Left lung (tissue), 10 donors: ENCODE measurements around the gene ZNF740. TPM values are rescaled to one million over a fixed set of nuclear protein-coding genes. Genes with fewer than 3 reads are reported as not detected.
A peak's percentile ranks its signal among the peaks of the same experiment; 100 is the strongest.

Source experiments
- ATAC-seq: fragments of 200-7000 bp; cut with Tn5 transposase; one replicate; pipeline ENCODE4 v1.9.1; 2020; ENCODE audit warnings: moderate library complexity
- DNase-seq, 4 donors: peaks; one replicate each; pipeline ENCODE4 v3.0.0-alpha.2; 2013 to 2020
- H3K27ac ChIP-seq, 2 donors: fragments of 200-600 bp; sonication (generic) in 1 of 2; one replicate each; pipeline versions ENCODE4 v1.5.0 to v1.8.0; 2020 to 2021
- H3K27me3 ChIP-seq, 2 donors: fragments of 200-600 bp; sonication (generic) in 1 of 2; one replicate each; pipeline versions ENCODE4 v1.5.0 to v1.8.0; 2020 to 2021
- H3K36me3 ChIP-seq, 2 donors: fragments of 200-600 bp; sonication (generic) in 1 of 2; one replicate each; pipeline versions ENCODE4 v1.5.0 to v1.8.0; 2020 to 2021
- H3K4me1 ChIP-seq, 2 donors: fragments of 200-600 bp; one replicate each; pipeline ENCODE4 v1.8.0; 2021
- H3K4me3 ChIP-seq, 2 donors: fragments of 200-600 bp; sonication (generic) in 1 of 2; one replicate each; pipeline versions ENCODE4 v1.5.0 to v1.8.0; 2020 to 2021; ENCODE audit warnings: mild to moderate bottlenecking in 1 of 2
- H3K9me3 ChIP-seq, 2 donors: fragments of 200-600 bp; sonication (generic) in 1 of 2; one replicate each; pipeline versions ENCODE4 v1.5.0 to v1.8.0; 2020 to 2021
- intact Hi-C, 2 donors: fragments of 100-400 bp; cut with DNase I; formaldehyde crosslinking; loops; one replicate each; pipeline versions ENCODE4 v1.11.2 to v1.14.2; 2022
- polyA plus RNA-seq, 6 donors: library from polyadenylated mRNA; unstranded; fragments of 120-200 nt; gene quantifications; one replicate each; pipeline ENCODE4 v1.2.1, GENCODE V29; 2013; ENCODE audit not compliant: insufficient read length in 6 of 6
- total RNA-seq, 2 donors: library from RNA; stranded (reverse); fragmentation: NEBNext Ultra II Directional; extraction: Animal tissue kit (Norgen Biotek cat#: 25700); gene quantifications; one replicate each; pipeline ENCODE4 v1.2.1, GENCODE V29; 2021
- TF ChIP-seq, protein P1 (sequence below), 2 donors: fragments of 200-600 bp; sonication (generic) in 1 of 2; IDR thresholded peaks; one replicate each; pipeline versions ENCODE4 v1.5.0 to v1.8.0; 2021; ENCODE audit warnings: antibody characterized with exemption in 2 of 2
- donor health status: DM: no; HTN: yes; CAD: no.
- donor health status: DM: no; HTN: no; CAD: no.

Gene ZNF740
- total and polyA plus RNA-seq, 8 donors: 34.6 to 67.4 (median 62.0) TPM

GRCh38 chr12:53239643-53240258 is 59.2 kb downstream of the ZNF740 start:
- no peaks in the 10 kb centered on the region for H3K36me3 ChIP-seq
- intact Hi-C loops: no loop called here
- H3K9me3 ChIP-seq: no peaks in the 10 kb centered on the region
- peaks cover 0 to 18% of the 10 kb centered on the region in 2 donors for H3K27me3 ChIP-seq
- TF ChIP-seq, protein P1, sequence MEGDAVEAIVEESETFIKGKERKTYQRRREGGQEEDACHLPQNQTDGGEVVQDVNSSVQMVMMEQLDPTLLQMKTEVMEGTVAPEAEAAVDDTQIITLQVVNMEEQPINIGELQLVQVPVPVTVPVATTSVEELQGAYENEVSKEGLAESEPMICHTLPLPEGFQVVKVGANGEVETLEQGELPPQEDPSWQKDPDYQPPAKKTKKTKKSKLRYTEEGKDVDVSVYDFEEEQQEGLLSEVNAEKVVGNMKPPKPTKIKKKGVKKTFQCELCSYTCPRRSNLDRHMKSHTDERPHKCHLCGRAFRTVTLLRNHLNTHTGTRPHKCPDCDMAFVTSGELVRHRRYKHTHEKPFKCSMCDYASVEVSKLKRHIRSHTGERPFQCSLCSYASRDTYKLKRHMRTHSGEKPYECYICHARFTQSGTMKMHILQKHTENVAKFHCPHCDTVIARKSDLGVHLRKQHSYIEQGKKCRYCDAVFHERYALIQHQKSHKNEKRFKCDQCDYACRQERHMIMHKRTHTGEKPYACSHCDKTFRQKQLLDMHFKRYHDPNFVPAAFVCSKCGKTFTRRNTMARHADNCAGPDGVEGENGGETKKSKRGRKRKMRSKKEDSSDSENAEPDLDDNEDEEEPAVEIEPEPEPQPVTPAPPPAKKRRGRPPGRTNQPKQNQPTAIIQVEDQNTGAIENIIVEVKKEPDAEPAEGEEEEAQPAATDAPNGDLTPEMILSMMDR (IDR thresholded peaks at IDR 0.05): no peak
- no peaks in the 10 kb centered on the region for H3K4me1 ChIP-seq
- ATAC-seq (no peak), DNase-seq (peak in 1 of 4 donors; percentile 39)
- no peak overlapping the region for H3K4me3 ChIP-seq
- H3K27ac ChIP-seq: no peak overlapping the region

DNA sequence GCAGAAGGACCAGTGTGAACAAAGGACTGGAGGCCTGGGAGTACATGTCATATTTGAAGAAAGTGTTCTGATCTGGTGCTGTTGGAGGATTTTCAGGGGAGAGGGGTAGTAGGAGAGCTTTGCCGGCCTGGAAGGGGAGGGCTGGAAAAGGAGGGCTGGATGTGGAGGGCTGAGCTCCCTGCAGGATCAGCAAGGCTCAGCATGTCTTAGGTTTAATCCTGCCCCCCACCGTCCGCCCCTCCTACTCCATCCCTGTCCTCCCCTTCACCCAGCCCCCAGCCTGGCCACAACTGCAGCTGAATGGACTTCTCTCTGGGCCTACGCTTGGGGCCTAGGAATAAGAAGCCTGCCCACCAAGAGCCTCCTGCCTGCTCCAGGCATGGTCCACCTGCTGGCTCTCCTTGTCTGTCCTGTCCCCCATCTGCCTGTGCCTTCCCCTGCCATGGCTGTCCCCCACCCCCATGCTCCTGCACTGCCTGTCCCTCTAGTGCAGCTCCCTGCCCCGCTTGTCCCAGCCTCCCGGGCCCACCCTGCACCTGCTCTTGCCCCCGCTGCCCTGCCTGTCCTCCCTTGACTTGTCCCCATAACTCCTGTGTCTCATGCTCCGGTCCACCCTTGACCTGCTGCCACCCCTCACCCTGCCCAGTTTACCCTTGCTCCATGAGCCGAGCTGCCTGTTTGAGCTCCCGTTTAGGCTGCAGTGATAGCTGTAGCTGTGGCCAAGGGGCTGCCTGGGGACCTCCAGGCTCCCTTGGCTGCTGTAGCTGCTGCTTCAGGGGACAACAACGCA is 61.3 kb downstream of the ZNF740 start:
- H3K4me3 ChIP-seq: no peak overlapping the region

GRCh38 chr12:53244337-53244736 is 63.8 kb downstream of the ZNF740 start:
- Histone ChIP-seq H3K27me3 (peaks cover 0 to 12% of the 10 kb centered on the region in 2 donors), H3K4me1 (no peaks in the 10 kb centered on the region), H3K4me3 (no peak overlapping the region), H3K9me3 (no peaks in the 10 kb centered on the region), H3K36me3 (no peaks in the 10 kb centered on the region), H3K27ac (no peak overlapping the region)
- no peak for ATAC-seq
- no peak for DNase-seq
- intact Hi-C loops: no loop called here
- TF ChIP-seq, protein P1 (IDR thresholded peaks at IDR 0.05): no peak

More for the DNA sequence above, 61.3 kb downstream of the ZNF740 start:
- intact Hi-C loops: no loop called here
- H3K36me3 ChIP-seq: no peaks in the 10 kb centered on the region
- peaks cover 0 to 12% of the 10 kb centered on the region in 2 donors for H3K27me3 ChIP-seq
- ATAC-seq (no peak), DNase-seq (peak in 1 of 4 donors; percentile 49)
- H3K27ac ChIP-seq: no peak overlapping the region
- H3K9me3 ChIP-seq: no peaks in the 10 kb centered on the region
- TF ChIP-seq, protein P1 (IDR thresholded peaks at IDR 0.05): no peak
- H3K4me1 ChIP-seq: no peaks in the 10 kb centered on the region

Other genes starting within 250 kb of the ZNF740 start
- gene KRT18, start 231.6 kb upstream of the ZNF740 start, total RNA-seq: 100 to 1,000 TPM; 447 to 667 TPM
- gene KRT18, start 231.6 kb upstream of the ZNF740 start, polyA plus RNA-seq: 100 to 1,000 TPM; 104 to 155 (median 118) TPM
- 100 to 1,000 TPM; 326 to 378 TPM for gene EIF4B, start 174.3 kb upstream of the ZNF740 start, total RNA-seq
- gene EIF4B, start 174.3 kb upstream of the ZNF740 start, polyA plus RNA-seq: 100 to 1,000 TPM; 447 to 581 (median 554) TPM
- 100 to 1,000 TPM; 112 to 129 TPM for gene TNS2, start 130.7 kb upstream of the ZNF740 start, total RNA-seq
- 100 to 1,000 TPM; 101 to 164 (median 117) TPM for gene TNS2, start 130.7 kb upstream of the ZNF740 start, polyA plus RNA-seq
- gene SPRYD3, start 101.3 kb upstream of the ZNF740 start, total RNA-seq: 10 to 100 TPM; 36.4 to 41.4 TPM
- 10 to 100 TPM; 14.2 to 19.3 (median 17.0) TPM for gene SPRYD3, start 101.3 kb upstream of the ZNF740 start, polyA plus RNA-seq
- 10 to 100 TPM; 25.4 to 29.1 TPM for gene IGFBP6, start 83.1 kb upstream of the ZNF740 start, total RNA-seq
- gene IGFBP6, start 83.1 kb upstream of the ZNF740 start, polyA plus RNA-seq: 10 to 100 TPM; 15.4 to 23.8 (median 22.2) TPM
- not detected for gene SOAT2, start 77.2 kb upstream of the ZNF740 start, total RNA-seq
- under 1 TPM; 0.13 to 0.42 (median 0.19) TPM for gene SOAT2, start 77.2 kb upstream of the ZNF740 start, polyA plus RNA-seq
- gene CSAD, start 203 bp downstream of the ZNF740 start, total RNA-seq: 10 to 100 TPM; 33.1 to 36.3 TPM
- gene CSAD, start 203 bp downstream of the ZNF740 start, polyA plus RNA-seq: 100 to 1,000 TPM in 2 of 6 donors, 10 to 100 TPM in 4; 71.5 to 109 (median 97.0) TPM
- gene ITGB7, start 26.5 kb downstream of the ZNF740 start, total RNA-seq: 10 to 100 TPM in 1 of 2 donors, 1 to 10 TPM in 1; 3.8 to 10.9 TPM
- 1 to 10 TPM; 1.1 to 2.8 (median 1.7) TPM for gene ITGB7, start 26.5 kb downstream of the ZNF740 start, polyA plus RNA-seq
- gene RARG, start 51.5 kb downstream of the ZNF740 start, total RNA-seq: 10 to 100 TPM; 38.2 to 38.6 TPM
- 10 to 100 TPM; 43.1 to 62.5 (median 47.7) TPM for gene RARG, start 51.5 kb downstream of the ZNF740 start, polyA plus RNA-seq
- 1 to 10 TPM; 2.8 to 4.1 TPM for gene ESPL1, start 87.6 kb downstream of the ZNF740 start, total RNA-seq
- gene ESPL1, start 87.6 kb downstream of the ZNF740 start, polyA plus RNA-seq: 10 to 100 TPM in 5 of 6 donors, 1 to 10 TPM in 1; 8.6 to 21.7 (median 12.9) TPM
- 100 to 1,000 TPM; 321 to 370 TPM for gene PFDN5, start 114.8 kb downstream of the ZNF740 start, total RNA-seq
- gene PFDN5, start 114.8 kb downstream of the ZNF740 start, polyA plus RNA-seq: 100 to 1,000 TPM; 651 to 800 (median 738) TPM
- 10 to 100 TPM; 27.7 to 45.2 TPM for gene MYG1, start 119.0 kb downstream of the ZNF740 start, total RNA-seq
- 10 to 100 TPM; 40.2 to 51.0 (median 48.5) TPM for gene MYG1, start 119.0 kb downstream of the ZNF740 start, polyA plus RNA-seq
- gene AAAS, start 140.9 kb downstream of the ZNF740 start, total RNA-seq: 10 to 100 TPM; 44.0 to 51.2 TPM
- gene AAAS, start 140.9 kb downstream of the ZNF740 start, polyA plus RNA-seq: 10 to 100 TPM; 71.8 to 87.9 (median 79.6) TPM
- under 1 TPM in 1 of 2 donors, not detected in 1; 0.64 TPM for gene SP7, start 155.6 kb downstream of the ZNF740 start, total RNA-seq
- under 1 TPM; 0.11 to 0.31 (median 0.15) TPM for gene SP7, start 155.6 kb downstream of the ZNF740 start, polyA plus RNA-seq
- gene SP1, start 199.5 kb downstream of the ZNF740 start, total RNA-seq: 10 to 100 TPM; 69.5 to 78.0 TPM
- gene SP1, start 199.5 kb downstream of the ZNF740 start, polyA plus RNA-seq: 10 to 100 TPM; 74.1 to 82.0 (median 79.7) TPM
- under 1 TPM in 1 of 2 donors, not detected in 1; 0.18 TPM for gene AMHR2, start 243.1 kb downstream of the ZNF740 start, total RNA-seq
- gene AMHR2, start 243.1 kb downstream of the ZNF740 start, polyA plus RNA-seq: 1 to 10 TPM; 1.7 to 3.7 (median 3.4) TPM